Measurements from ENCODE around the gene SCART1.
"Not testable (repeated sequence)": the region's sequence is repeated elsewhere in the genome, so short reads cannot be mapped to it uniquely, and the experiment has no call there.

The SCART1 gene

GRCh38 chr10:133481086-133481643, 27.4 kb downstream of the SCART1 start:
- no peak for DNase-seq (ENCODE audit: low spot score)
- Histone ChIP-seq H3K4me3 (no peak overlapping the region), H3K27ac (no peak overlapping the region)
- TF ChIP-seq, protein P1, sequence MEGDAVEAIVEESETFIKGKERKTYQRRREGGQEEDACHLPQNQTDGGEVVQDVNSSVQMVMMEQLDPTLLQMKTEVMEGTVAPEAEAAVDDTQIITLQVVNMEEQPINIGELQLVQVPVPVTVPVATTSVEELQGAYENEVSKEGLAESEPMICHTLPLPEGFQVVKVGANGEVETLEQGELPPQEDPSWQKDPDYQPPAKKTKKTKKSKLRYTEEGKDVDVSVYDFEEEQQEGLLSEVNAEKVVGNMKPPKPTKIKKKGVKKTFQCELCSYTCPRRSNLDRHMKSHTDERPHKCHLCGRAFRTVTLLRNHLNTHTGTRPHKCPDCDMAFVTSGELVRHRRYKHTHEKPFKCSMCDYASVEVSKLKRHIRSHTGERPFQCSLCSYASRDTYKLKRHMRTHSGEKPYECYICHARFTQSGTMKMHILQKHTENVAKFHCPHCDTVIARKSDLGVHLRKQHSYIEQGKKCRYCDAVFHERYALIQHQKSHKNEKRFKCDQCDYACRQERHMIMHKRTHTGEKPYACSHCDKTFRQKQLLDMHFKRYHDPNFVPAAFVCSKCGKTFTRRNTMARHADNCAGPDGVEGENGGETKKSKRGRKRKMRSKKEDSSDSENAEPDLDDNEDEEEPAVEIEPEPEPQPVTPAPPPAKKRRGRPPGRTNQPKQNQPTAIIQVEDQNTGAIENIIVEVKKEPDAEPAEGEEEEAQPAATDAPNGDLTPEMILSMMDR (IDR thresholded peaks at IDR 0.05): no peak

GRCh38 chr10:133481657-133482056, 27.9 kb downstream of the SCART1 start:
- TF ChIP-seq, protein P1 (IDR thresholded peaks at IDR 0.05): no peak
- DNase-seq (ENCODE audit: low spot score): no peak
- no peak overlapping the region for H3K27ac ChIP-seq
- H3K4me3 ChIP-seq: no peak overlapping the region

- TF ChIP-seq, protein P1 (IDR thresholded peaks at IDR 0.05): no peak
- Histone ChIP-seq H3K27ac (no peak overlapping the region), H3K4me3 (no peak overlapping the region)
- no peak for DNase-seq (ENCODE audit: low spot score)
Measured at GRCh38 chr10:133484818-133485217, 31.1 kb downstream of the SCART1 start.

DNA sequence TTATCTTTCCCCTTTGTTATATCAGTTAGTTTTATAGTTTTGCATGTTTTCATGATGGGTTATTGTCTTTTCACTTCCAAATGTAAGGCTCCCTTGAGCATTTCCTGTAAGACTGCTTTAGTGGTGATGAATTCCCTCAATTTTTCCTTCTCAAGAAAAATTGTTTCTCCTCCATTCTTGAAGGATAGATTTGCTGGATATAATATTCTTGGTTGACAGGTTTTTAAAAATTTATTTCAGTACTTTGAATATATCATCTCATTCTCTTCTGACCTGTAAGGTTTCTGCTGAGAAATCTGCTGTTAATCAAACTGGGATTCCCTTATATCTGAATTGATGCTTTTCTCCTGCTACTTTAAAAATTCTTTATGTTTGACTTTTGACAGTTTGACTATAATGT, 33.3 kb downstream of the SCART1 start:
- Histone ChIP-seq H3K4me3 (no peak overlapping the region), H3K27ac (no peak overlapping the region)
- DNase-seq (ENCODE audit: low spot score): no peak
- TF ChIP-seq, protein P1 (IDR thresholded peaks at IDR 0.05): no peak

- Histone ChIP-seq H3K27ac (no peak overlapping the region), H3K4me3 (no peak overlapping the region)
- no peak for DNase-seq (ENCODE audit: low spot score)
Measured at GRCh38 chr10:133488354-133488753, 34.6 kb downstream of the SCART1 start.

GRCh38 chr10:133489816-133490588, 36.3 kb downstream of the SCART1 start:
- DNase-seq (ENCODE audit: low spot score): no peak
- H3K27ac ChIP-seq: no peak overlapping the region
- H3K4me3 ChIP-seq: no peak overlapping the region
- TF ChIP-seq, protein P1 (IDR thresholded peaks at IDR 0.05): no peak

More at GRCh38 chr10:133488354-133488753, 34.6 kb downstream of the SCART1 start:
- TF ChIP-seq, protein P1 (IDR thresholded peaks at IDR 0.05): no peak

- DNase-seq (ENCODE audit: low spot score); H3K4me3 ChIP-seq; H3K27ac ChIP-seq: not testable (repeated sequence)
Measured at GRCh38 chr10:133493562-133493961, 39.8 kb downstream of the SCART1 start.

DNA sequence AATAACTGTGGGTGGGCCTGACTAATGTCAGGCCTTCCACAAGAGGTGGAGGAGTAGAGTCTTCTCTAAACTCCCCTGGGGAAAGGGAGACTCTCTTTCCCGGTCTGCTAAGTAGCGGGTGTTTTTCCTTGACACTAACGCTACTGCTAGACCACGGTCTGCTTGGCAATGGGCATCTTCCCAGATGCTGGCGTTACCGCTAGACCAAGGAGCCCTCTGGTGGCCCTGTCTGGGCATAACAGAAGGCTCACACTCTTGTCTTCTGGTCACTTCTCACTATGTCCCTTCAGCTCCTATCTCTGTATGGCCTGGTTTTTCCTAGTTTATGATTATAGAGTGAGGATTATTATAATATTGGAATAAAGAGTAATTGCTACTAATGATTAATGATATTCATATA, 43.6 kb downstream of the SCART1 start:
- DNase-seq (ENCODE audit: low spot score); H3K4me3 ChIP-seq; H3K27ac ChIP-seq: not testable (repeated sequence)

- not testable (repeated sequence) for DNase-seq (ENCODE audit: low spot score); H3K27ac ChIP-seq; H3K4me3 ChIP-seq
Measured at GRCh38 chr10:133499176-133499575, 45.4 kb downstream of the SCART1 start.

GRCh38 chr10:133500897-133501296, 47.2 kb downstream of the SCART1 start:
- H3K27ac ChIP-seq; DNase-seq (ENCODE audit: low spot score); H3K4me3 ChIP-seq: not testable (repeated sequence)
